ENCODE measurements around the gene CLIP1.
A peak's percentile ranks its signal among the peaks of the same experiment; 100 is the strongest.
"Not testable (repeated sequence)": the region's sequence is repeated elsewhere in the genome, so short reads cannot be mapped to it uniquely, and the experiment has no call there.

CLIP1 gene

DNA sequence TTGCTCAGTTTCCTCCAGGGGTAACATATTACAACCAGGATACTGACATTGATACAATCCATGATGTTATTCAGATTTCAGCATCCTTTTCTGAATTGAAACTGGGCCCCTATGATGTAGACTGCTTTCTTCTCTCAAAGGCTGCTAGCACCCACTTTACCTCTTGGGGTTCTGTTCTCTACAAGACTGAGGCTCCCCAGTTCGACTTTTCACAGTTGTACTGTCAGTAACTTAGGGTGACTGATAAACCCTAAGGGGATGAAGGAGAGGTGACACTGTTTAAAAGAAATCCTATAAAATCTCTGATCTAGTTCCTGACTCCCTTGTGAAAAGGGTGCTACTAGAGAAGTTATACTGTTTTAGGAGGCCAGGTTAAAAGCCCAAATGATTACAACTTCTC lies 157.0 kb downstream of the CLIP1 start:
- peak overlapping the region; percentile 91 for H3K4me3 ChIP-seq (ENCODE audit: low read depth, low read length)
- TF ChIP-seq, protein P1, sequence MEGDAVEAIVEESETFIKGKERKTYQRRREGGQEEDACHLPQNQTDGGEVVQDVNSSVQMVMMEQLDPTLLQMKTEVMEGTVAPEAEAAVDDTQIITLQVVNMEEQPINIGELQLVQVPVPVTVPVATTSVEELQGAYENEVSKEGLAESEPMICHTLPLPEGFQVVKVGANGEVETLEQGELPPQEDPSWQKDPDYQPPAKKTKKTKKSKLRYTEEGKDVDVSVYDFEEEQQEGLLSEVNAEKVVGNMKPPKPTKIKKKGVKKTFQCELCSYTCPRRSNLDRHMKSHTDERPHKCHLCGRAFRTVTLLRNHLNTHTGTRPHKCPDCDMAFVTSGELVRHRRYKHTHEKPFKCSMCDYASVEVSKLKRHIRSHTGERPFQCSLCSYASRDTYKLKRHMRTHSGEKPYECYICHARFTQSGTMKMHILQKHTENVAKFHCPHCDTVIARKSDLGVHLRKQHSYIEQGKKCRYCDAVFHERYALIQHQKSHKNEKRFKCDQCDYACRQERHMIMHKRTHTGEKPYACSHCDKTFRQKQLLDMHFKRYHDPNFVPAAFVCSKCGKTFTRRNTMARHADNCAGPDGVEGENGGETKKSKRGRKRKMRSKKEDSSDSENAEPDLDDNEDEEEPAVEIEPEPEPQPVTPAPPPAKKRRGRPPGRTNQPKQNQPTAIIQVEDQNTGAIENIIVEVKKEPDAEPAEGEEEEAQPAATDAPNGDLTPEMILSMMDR (IDR thresholded peaks at IDR 0.05; ENCODE audit: insufficient read depth, low read depth, low read length, missing control alignments) = no peak
- peak; percentile 22 for DNase-seq (ENCODE audit: low read depth)

DNA sequence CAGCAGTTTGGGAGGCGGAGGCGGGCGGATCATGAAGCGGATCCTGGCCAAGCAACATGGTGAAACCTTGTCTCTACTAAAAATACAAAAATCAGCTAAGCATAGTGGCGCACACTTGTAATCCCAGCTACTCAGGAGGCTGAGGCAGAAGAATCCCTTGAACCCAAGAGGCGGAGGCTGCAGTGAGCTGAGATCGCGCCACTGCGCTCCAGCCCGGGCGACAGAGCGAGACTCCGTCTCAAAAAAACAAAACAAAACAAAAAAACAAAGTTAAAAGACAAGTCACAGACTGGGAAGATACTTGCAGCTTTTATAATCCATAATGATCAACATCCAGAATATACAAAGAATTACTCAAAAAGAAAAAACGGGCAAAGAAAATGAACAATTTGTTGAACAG lies 161.7 kb downstream of the CLIP1 start:
- H3K4me3 ChIP-seq (ENCODE audit: low read depth, low read length); DNase-seq (ENCODE audit: low read depth): not testable (repeated sequence)

DNA sequence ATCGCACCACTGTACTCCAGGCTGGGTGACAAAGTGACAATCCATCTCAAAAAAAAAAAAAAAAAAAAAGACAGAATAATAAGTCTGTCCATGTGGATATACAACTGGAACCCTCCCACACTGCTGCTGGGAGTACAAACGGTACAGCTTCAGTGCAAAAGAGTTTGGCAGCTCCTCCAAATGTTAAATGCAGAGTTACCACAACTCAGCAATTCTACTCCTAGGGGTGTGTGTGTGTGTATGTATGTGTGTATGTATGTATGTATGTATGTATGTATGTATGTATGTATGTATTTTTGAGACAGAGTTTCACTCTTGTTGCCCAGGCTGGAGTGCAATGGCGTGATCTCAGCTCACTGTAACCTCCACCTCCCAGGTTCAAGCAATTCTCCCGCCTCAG lies 163.5 kb downstream of the CLIP1 start:
- not testable (repeated sequence) for DNase-seq (ENCODE audit: low read depth); H3K4me3 ChIP-seq (ENCODE audit: low read depth, low read length)

DNA sequence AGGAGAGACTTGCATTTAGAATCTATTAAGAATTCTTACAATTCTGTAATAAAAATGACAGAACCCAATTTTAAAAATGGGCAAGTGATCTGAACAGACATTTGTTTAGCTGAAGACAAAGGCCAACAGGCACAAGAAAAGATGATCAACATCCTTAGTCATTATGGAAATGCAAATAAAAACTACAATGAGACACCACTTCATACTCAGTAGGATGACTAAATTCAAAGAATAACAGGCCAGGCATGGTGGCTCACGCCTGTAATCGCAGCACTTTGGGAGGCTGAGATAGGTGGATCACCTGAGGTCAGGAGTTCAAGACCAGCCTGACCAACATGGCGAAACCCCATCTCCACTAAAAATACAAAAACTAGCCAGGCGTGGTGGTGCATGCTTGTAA lies 164.0 kb downstream of the CLIP1 start:
- not testable (repeated sequence) for H3K4me3 ChIP-seq (ENCODE audit: low read depth, low read length); DNase-seq (ENCODE audit: low read depth)

DNA sequence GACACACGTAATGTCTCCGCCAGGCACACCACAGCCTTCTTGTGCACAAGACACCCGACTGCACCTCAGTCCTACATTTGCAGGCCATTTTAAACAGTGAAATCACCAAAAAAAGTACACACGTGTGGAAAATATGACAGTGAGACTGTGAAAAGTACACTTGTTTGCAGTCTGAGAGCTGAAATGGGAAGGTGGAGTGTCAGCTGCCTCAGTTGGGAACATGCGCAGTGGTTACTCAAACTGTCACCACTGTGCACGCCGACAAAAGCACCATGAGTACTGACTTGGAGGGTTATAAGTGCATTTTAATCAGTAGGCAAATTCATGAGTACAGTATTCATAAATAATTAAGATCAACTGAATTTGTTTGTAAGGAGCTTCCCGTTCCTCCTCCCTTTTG lies 171.9 kb downstream of the CLIP1 start:
- H3K4me3 ChIP-seq (ENCODE audit: low read depth, low read length) = no peak overlapping the region
- DNase-seq (ENCODE audit: low read depth) = no peak
- TF ChIP-seq, protein P1 (IDR thresholded peaks at IDR 0.05; ENCODE audit: insufficient read depth, low read depth, low read length, missing control alignments) = no peak

DNA sequence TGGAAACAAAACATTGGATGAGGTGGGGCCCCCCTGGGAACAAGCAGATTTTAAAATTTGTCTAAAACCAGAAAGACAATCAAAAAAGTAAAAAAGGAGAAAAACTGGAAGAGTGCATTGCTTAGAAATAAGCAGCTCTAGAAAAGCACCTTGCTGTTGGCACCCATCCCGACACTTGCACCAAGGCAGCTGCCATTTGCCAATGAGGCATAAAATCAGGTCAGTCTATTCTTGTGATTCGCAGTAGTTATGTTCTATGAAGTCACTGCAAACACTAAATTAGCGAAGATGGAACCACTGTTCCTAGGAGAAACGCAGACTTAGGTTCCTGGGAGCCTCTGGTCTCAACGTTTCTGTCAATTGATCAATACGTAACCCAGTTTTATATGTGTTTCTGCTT lies 172.4 kb downstream of the CLIP1 start:
- DNase-seq (ENCODE audit: low read depth) = no peak
- H3K4me3 ChIP-seq (ENCODE audit: low read depth, low read length) = no peak overlapping the region
- TF ChIP-seq, protein P1 (IDR thresholded peaks at IDR 0.05; ENCODE audit: insufficient read depth, low read depth, low read length, missing control alignments) = no peak

DNA sequence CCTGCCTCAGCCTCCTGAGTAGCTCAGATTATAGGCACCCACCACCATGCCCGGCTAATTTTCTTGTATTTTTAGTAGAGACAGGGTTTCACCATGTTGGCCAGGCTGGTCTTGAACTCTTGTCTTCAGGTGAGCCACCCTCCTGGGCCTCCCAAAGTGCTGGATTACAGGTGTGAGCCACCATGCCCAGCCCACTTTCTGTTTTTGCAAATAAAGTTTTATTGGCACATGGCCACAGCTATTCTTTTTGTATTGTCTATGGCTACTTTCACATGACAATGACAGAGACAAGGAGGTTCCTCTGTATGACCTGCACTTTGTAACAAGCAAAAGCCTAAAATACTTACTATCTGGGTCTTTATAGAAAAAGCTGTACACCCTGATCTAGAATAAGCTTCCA lies 176.9 kb downstream of the CLIP1 start:
- peak overlapping the region; percentile 21; the same call in 1 of the 2 replicates for H3K4me3 ChIP-seq (ENCODE audit: low read depth, low read length)
- TF ChIP-seq, protein P1 (IDR thresholded peaks at IDR 0.05; ENCODE audit: insufficient read depth, low read depth, low read length, missing control alignments) = no peak
- peak; percentile 12 for DNase-seq (ENCODE audit: low read depth)

DNA sequence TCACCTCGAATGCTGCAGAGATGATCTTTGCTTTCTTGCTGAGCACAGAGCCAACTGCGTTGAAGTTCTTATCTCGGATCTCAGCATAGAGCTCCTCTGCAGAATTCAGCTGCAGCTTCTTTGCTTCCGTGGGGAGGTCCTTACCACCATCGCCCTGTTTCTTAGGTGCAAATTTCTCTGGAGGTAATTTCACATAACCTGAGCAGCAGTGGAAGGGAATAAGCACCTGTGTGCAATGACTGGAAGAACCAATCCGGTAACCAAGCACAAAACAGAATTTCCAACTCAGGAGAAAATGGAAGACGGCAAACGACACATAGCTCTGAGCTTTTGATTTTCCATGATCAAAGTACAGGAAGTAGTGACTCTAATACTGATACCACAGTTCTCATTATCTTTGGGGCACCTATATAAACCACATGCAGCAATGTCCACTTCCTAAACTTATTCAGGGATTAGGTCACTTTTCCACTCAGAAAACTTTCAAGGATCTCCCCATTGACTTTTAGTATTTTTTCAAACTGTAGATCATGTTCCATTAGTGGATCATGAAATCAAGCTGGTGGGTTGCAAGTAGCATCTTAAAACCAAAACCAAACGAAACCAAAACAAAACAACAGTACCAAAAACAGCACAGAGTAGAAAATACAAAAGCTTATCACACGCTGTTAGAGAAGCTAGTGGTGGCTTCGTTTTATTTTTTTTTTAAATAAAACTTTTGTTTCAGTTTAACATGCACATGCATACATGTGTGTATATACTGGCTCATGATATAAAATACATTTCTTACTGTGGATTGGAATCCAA lies 177.7 kb downstream of the CLIP1 start:
- peak; percentile 32 for DNase-seq (ENCODE audit: low read depth)
- H3K4me3 ChIP-seq (ENCODE audit: low read depth, low read length) = peak overlapping the region; percentile 21
- TF ChIP-seq, protein P1 (IDR thresholded peaks at IDR 0.05; ENCODE audit: insufficient read depth, low read depth, low read length, missing control alignments) = no peak
